Fibroblast of pulmonary artery (primary cell): Measurements from ENCODE around the gene JAKMIP1.

Experiments
- DNase-seq: peaks from one replicate; pipeline ENCODE4 v3.0.0-alpha.2; 2010; ENCODE audit warnings: low read depth
- H3K4me3 ChIP-seq: replicated peaks from 2 replicates; pipeline ENCODE4 v1.5.1; 2011; ENCODE audit warnings: low read depth, mild to moderate bottlenecking, control low read depth, low read length, moderate library complexity
- TF ChIP-seq, protein P1 (sequence below): IDR thresholded peaks from 2 replicates; pipeline ENCODE4 v1.5.1; 2011; ENCODE audit warnings: mild to moderate bottlenecking, control low read depth, low read length, inconsistent platforms; ENCODE audit errors: missing control alignments

JAKMIP1 gene

DNA sequence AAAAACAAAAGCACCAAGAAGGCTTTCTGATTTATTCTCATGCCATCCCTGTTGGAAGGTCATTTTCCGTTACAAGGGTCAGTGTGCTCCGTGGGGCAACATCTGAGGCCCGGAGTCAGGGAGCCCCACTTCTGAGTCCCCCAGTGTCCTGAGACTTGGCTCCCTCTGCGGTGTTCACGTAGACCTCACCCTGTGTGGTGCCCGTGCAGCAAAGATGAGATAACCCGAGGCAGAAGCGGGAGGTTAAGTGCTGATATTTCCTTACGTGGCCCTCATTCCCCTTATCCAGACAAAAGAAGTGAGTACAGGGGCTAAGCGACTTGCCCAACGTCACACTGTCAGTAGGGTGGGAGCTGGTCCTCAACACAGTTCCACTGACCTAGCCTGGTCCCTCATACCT is 3.5 kb downstream of the JAKMIP1 start:
- TF ChIP-seq, protein P1, sequence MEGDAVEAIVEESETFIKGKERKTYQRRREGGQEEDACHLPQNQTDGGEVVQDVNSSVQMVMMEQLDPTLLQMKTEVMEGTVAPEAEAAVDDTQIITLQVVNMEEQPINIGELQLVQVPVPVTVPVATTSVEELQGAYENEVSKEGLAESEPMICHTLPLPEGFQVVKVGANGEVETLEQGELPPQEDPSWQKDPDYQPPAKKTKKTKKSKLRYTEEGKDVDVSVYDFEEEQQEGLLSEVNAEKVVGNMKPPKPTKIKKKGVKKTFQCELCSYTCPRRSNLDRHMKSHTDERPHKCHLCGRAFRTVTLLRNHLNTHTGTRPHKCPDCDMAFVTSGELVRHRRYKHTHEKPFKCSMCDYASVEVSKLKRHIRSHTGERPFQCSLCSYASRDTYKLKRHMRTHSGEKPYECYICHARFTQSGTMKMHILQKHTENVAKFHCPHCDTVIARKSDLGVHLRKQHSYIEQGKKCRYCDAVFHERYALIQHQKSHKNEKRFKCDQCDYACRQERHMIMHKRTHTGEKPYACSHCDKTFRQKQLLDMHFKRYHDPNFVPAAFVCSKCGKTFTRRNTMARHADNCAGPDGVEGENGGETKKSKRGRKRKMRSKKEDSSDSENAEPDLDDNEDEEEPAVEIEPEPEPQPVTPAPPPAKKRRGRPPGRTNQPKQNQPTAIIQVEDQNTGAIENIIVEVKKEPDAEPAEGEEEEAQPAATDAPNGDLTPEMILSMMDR = no peak
- no peak overlapping the region for H3K4me3 ChIP-seq

DNA sequence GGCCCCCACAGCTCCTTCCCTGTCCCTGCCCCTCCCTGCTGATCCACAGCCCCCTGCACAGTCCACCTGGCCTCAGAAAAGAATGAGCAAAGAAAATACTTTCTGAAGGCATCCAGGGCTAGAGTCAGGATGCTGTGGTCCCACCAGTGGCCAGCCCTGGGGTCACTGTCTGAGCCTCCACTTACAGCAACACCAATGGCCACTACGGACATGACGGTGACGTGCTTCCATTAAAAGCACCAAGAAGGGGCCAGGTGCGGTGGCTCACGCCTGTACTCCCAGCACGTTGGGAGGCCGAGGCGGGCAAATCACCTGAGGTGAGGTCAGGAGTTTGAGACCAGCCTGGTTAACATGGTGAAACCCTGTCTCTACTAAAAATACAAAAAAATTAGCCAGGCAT is 4.0 kb downstream of the JAKMIP1 start:
- TF ChIP-seq, protein P1 = no peak
- no peak for DNase-seq
- H3K4me3 ChIP-seq = no peak overlapping the region

More for the DNA sequence above, 3.5 kb downstream of the JAKMIP1 start:
- DNase-seq = no peak

DNA sequence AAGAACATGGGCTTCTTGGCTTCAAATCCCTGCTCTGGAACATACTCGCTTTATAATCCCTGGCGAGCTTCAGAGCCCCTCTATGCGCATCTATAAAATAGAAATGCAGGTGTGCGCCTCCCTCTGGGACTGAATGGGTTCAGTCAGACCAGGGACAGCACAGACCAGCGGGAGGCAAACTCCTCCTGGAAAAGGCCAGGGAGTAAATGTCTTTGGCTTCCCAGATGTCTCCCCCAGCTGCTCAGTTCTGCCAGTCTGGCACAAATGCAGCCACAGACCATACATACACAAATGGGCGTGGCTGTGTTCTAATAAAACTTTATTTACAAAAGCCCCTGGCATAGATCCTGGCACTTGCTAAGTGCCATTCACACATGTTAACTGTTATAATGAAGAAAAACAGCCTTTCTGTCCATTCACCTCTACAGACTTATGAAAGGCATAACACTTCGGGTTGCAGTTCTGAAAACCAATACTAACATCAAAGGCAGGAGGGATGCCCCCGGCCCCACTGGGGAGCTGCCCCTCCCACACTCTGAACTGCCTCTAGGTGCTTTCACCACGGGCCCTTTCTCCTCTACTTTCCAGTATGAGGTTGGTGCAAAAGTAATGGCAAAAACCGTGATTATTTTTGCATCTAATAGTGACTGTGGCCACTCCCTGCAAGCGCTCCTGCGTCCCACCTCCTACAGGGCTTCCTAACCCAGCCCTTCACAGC is 4.6 kb downstream of the JAKMIP1 start:
- no peak for DNase-seq
- TF ChIP-seq, protein P1 = no peak
- no peak overlapping the region for H3K4me3 ChIP-seq

DNA sequence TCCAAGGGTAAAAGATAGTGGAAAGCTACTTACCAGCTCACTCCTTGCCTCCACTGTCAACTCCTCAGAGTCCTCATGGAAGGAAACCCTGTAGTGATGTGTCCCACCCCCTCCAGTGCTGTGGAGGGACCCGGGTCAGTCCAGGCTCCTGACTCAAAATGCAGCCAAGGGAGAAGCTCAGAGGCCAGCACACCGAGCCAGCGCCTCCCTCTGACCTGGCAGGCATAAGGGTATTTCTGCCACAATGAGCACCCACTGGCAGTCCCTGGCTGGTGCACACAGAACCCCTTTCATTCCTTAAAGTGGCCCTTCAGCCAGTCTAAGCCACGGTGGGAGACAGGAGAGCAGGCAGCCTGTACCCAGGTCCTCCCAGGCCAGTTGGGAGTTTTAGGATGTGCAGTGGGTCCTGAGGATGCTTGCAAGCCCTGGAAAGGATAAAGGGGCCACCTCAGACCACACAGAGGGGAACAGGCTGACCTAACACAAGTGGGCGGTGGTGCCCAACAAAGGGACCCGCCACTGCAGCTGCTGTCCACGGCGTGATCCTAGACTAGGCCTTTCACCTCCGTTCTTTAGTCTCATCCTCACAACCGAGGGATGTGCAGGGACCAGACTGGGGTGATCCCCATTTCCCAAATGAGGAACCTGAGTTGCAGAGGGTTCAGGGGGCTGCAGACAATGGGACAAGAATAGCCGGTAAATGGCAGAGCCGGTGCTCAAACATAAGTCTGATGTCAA is 5.7 kb downstream of the JAKMIP1 start:
- no peak overlapping the region for H3K4me3 ChIP-seq
- no peak for DNase-seq
- TF ChIP-seq, protein P1 = no peak

DNA sequence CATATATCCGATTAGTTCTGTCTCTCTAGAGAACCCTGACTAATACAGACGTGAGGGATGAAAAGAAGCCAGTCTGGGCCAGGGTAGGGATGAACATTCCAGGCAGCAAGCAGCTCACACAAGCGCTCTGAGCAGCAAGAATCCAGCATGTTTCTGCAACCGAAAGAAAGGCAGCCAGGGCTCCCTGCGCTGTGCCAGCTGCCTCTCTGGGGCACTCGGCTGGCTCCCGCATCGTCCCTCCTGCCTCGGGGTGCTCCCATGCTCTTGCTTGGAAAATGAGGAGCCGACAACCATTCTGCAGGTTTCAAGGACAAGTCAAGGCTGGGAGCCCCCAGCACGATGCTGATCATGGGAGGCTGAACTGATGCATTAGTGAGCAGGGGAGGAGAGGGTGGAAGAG is 7.0 kb downstream of the JAKMIP1 start:
- TF ChIP-seq, protein P1 = no peak
- no peak overlapping the region for H3K4me3 ChIP-seq
- no peak for DNase-seq

DNA sequence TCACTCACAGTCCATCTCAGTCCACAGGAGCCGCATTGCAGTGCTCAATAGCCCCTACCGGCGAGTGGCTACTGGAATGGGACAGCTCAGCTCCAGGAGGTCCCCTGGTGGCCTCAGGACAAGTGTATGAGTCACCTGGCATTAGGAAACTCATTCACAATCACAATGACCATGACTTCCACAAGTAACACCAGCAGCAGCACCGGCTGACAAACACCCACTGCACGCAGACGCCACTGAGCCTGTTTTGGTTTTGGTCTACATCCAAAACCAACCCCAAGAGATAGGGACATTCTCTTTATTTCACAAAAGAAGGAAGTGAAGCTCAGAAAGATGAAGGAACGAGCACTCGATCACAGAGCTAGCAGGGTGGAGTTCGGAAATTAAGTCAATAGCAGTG is 8.1 kb downstream of the JAKMIP1 start:
- DNase-seq = no peak
- TF ChIP-seq, protein P1 = no peak

More for the DNA sequence above, 8.1 kb downstream of the JAKMIP1 start:
- no peak overlapping the region for H3K4me3 ChIP-seq
